IMR-90 (cell line): ENCODE data around the gene DCAF8L2. TPM values are rescaled to one million over a fixed set of nuclear protein-coding genes. Genes with fewer than 3 reads are reported as not detected.

Source experiments
- ATAC-seq: fragments of 200-7000 bp; cut with Tn5 transposase; 2 replicates; pipeline ENCODE4 v1.9.1; 2020; ENCODE audit warnings: low read depth, mild to moderate bottlenecking, moderate library complexity
- BruUV-seq: library from RNA; stranded (reverse); fragments of 400-500 nt; replicated peaks from 2 replicates; lab custom pipeline; 2021; lab: Mats Ljungman, UMichigan
- CTCF ChIA-PET: fragments of 300-600 bp; formaldehyde crosslinking; extraction: SDS; loops from one replicate; lab custom pipeline; 2021; ENCODE audit warnings: antibody characterized with exemption; lab: Yijun Ruan, JAX
- POLR2A ChIA-PET: fragments of 300-600 bp; sonication (Branson Sonifier 250); formaldehyde crosslinking; loops from one replicate; lab custom pipeline; 2022; ENCODE audit warnings: antibody characterized with exemption; ENCODE audit not compliant: unreplicated experiment; lab: Charles Lee
- DNase-seq: peaks from one replicate; pipeline ENCODE4 v3.0.0; 2013
- H2AFZ ChIP-seq: replicated peaks from 2 replicates; pipeline ENCODE3; 2013; ENCODE audit warnings: low read length, mild to moderate bottlenecking; ENCODE audit not compliant: poor library complexity
- H2AK5ac ChIP-seq: 2 replicates; pipeline ENCODE4 v1.6.1; 2013; ENCODE audit warnings: low read depth, low read length, inconsistent platforms
- H2AK9ac ChIP-seq: replicated peaks from 2 replicates; pipeline ENCODE3; 2013; ENCODE audit warnings: mild to moderate bottlenecking, low read depth, low read length, moderate library complexity; ENCODE audit not compliant: poor library complexity
- H2BK120ac ChIP-seq: 2 replicates; pipeline ENCODE4 v1.6.1; 2013; ENCODE audit warnings: low read depth, low read length, inconsistent platforms
- H2BK15ac ChIP-seq: 3 replicates; pipeline ENCODE4 v1.6.1; 2013; ENCODE audit warnings: low read depth, low read length, inconsistent platforms
- H2BK20ac ChIP-seq: 2 replicates; pipeline ENCODE4 v1.6.1; 2013; ENCODE audit warnings: low read depth, mild to moderate bottlenecking, inconsistent platforms, low read length, moderate library complexity
- H2BK5ac ChIP-seq: 2 replicates; pipeline ENCODE4 v1.6.1; 2013; ENCODE audit warnings: mild to moderate bottlenecking, low read depth, low read length, inconsistent platforms; ENCODE audit not compliant: poor library complexity, severe bottlenecking
- H3K14ac ChIP-seq: replicated peaks from 2 replicates; pipeline ENCODE4 v1.6.1; 2013; ENCODE audit warnings: low read depth, low read length, inconsistent platforms
- H3K18ac ChIP-seq: 2 replicates; pipeline ENCODE4 v1.6.1; 2013; ENCODE audit warnings: low read depth, low read length, control low read depth
- H3K23ac ChIP-seq: 2 replicates; pipeline ENCODE4 v1.6.1; 2013; ENCODE audit warnings: low read depth, low read length, inconsistent platforms
- H3K27ac ChIP-seq: 2 replicates; pipeline ENCODE4 v1.5.1; 2013; ENCODE audit warnings: mild to moderate bottlenecking, control low read depth, low read length; ENCODE audit not compliant: insufficient read depth
- H3K27me3 ChIP-seq: 2 replicates; pipeline ENCODE4 v1.6.1; 2013; ENCODE audit warnings: low read length; ENCODE audit not compliant: control insufficient read depth, insufficient read depth
- H3K36me3 ChIP-seq: 2 replicates; pipeline ENCODE4 v1.6.1; 2013; ENCODE audit warnings: low read length, mixed read lengths; ENCODE audit not compliant: control insufficient read depth, insufficient read depth
- H3K4ac ChIP-seq: 2 replicates; pipeline ENCODE4 v1.6.1; 2013; ENCODE audit warnings: low read depth, low read length, inconsistent platforms
- H3K4me1 ChIP-seq: 2 replicates; pipeline ENCODE4 v1.6.1; 2013; ENCODE audit warnings: low read length, mixed read lengths; ENCODE audit not compliant: control insufficient read depth, insufficient read depth
- H3K4me2 ChIP-seq: 2 replicates; pipeline ENCODE4 v1.6.1; 2013; ENCODE audit warnings: low read depth, mild to moderate bottlenecking, control low read depth, low read length, moderate library complexity
- H3K4me3 ChIP-seq: 2 replicates; pipeline ENCODE4 v1.5.1; 2013; ENCODE audit warnings: low read depth, mild to moderate bottlenecking, control low read depth, low read length, moderate library complexity; ENCODE audit not compliant: insufficient read depth
- H3K56ac ChIP-seq: 2 replicates; pipeline ENCODE4 v1.6.1; 2013; ENCODE audit warnings: low read length, inconsistent platforms; ENCODE audit not compliant: insufficient read depth; ENCODE audit errors: extremely low read depth
- H3K79me1 ChIP-seq, 2 experiments: 2 replicates each; pipeline ENCODE4 v1.6.1; 2013; ENCODE audit warnings: low read length in 2 of 2, inconsistent platforms in 1 of 2, low read depth in 1 of 2
- H3K9ac ChIP-seq: 2 replicates; pipeline ENCODE4 v1.6.1; 2013; ENCODE audit warnings: low read depth, low read length, control low read depth
- H3K9me1 ChIP-seq: 2 replicates; pipeline ENCODE4 v1.6.1; 2013; ENCODE audit warnings: low read length, inconsistent platforms; ENCODE audit not compliant: insufficient read depth
- H3K9me3 ChIP-seq: 2 replicates; pipeline ENCODE4 v1.6.1; 2013; ENCODE audit warnings: low read length; ENCODE audit not compliant: control insufficient read depth, insufficient read depth
- H4K20me1 ChIP-seq: 2 replicates; pipeline ENCODE4 v1.6.1; 2013; ENCODE audit warnings: low read length, inconsistent platforms; ENCODE audit not compliant: insufficient read depth
- H4K5ac ChIP-seq: 2 replicates; pipeline ENCODE4 v1.6.1; 2013; ENCODE audit warnings: mild to moderate bottlenecking, low read depth, low read length, control low read depth
- H4K8ac ChIP-seq, 2 experiments: 2 replicates each; pipeline ENCODE4 v1.6.1; 2013; ENCODE audit warnings: low read depth in 2 of 2, low read length in 2 of 2, control low read depth in 1 of 2, inconsistent platforms in 1 of 2
- H4K91ac ChIP-seq: 2 replicates; pipeline ENCODE4 v1.6.1; 2013; ENCODE audit warnings: low read depth, low read length, inconsistent platforms; ENCODE audit not compliant: insufficient read depth
- CEBPB ChIP-seq: IDR thresholded peaks from 2 replicates; pipeline ENCODE4 v1.6.1; 2012; ENCODE audit warnings: low read depth, low read length, improper control_type of control experiment
- CHD1 ChIP-seq: IDR thresholded peaks from 2 replicates; pipeline ENCODE4 v1.6.1; 2012; ENCODE audit warnings: low read depth, low read length, improper control_type of control experiment
- CTCF ChIP-seq: conservative IDR thresholded peaks from 2 replicates; pipeline ENCODE4 v1.5.1; 2012; ENCODE audit warnings: mild to moderate bottlenecking, low read depth, low read length, improper control_type of control experiment
- ELK1 ChIP-seq: fragments of 150-350 bp; IDR thresholded peaks from 2 replicates; pipeline ENCODE4 v1.6.1; 2016; ENCODE audit warnings: low read depth, mild to moderate bottlenecking, low read length, moderate library complexity, borderline replicate concordance
- FOS ChIP-seq: fragments of 150-350 bp; IDR thresholded peaks from 2 replicates; pipeline ENCODE4 v1.6.1; 2016; ENCODE audit warnings: low read depth, low read length
- MAFK ChIP-seq: IDR thresholded peaks from 2 replicates; pipeline ENCODE4 v1.6.1; 2012; ENCODE audit warnings: low read depth, low read length, improper control_type of control experiment
- MAZ ChIP-seq: IDR thresholded peaks from 2 replicates; pipeline ENCODE4 v1.6.1; 2012; ENCODE audit warnings: low read depth, mild to moderate bottlenecking, low read length, improper control_type of control experiment, moderate library complexity, borderline replicate concordance
- MXI1 ChIP-seq: IDR thresholded peaks from 2 replicates; pipeline ENCODE4 v1.6.1; 2012; ENCODE audit warnings: low read depth, mild to moderate bottlenecking, low read length, moderate library complexity, borderline replicate concordance
- NFE2L2 ChIP-seq: fragments of 150-350 bp; IDR thresholded peaks from 2 replicates; pipeline ENCODE4 v1.6.1; 2016; ENCODE audit warnings: low read depth, mild to moderate bottlenecking, low read length
- POLR2A ChIP-seq: IDR thresholded peaks from 2 replicates; pipeline ENCODE4 v1.6.1; 2012; ENCODE audit warnings: mild to moderate bottlenecking, low read depth, low read length
- RAD21 ChIP-seq: IDR thresholded peaks from 2 replicates; pipeline ENCODE4 v1.6.1; 2012; ENCODE audit warnings: low read length, improper control_type of control experiment
- RFX5 ChIP-seq: IDR thresholded peaks from 2 replicates; pipeline ENCODE4 v1.8.0; 2012; ENCODE audit warnings: low read depth, mild to moderate bottlenecking, low read length, moderate library complexity
- SMC3 ChIP-seq: fragments of 150-350 bp; IDR thresholded peaks from 2 replicates; pipeline ENCODE4 v1.6.1; 2016; ENCODE audit warnings: low read depth, mild to moderate bottlenecking, antibody characterized with exemption, low read length, moderate library complexity
- USF2 ChIP-seq: fragments of 150-350 bp; IDR thresholded peaks from 2 replicates; pipeline ENCODE4 v1.6.1; 2017; ENCODE audit warnings: mild to moderate bottlenecking, antibody characterized with exemption, low read length, low read depth
- WGBS, 2 experiments: methylation state at CpG; one replicate each; pipeline versions ENCODE4 v1.1.5 to v1.1.7; 2013; ENCODE audit warnings: missing lambda C conversion rate in 2 of 2; ENCODE audit not compliant: insufficient read length in 1 of 2; ENCODE audit errors: extremely low coverage in 2 of 2; 5-methylcytosine and 5-hydroxymethylcytosine counted together
- dilution Hi-C: fragments of 300-500 bp; cut with HindIII; formaldehyde crosslinking; loops from one replicate; pipeline ENCODE4 v1.14.3; 2018; ENCODE audit warnings: low sequenced_read_pairs; ENCODE audit not compliant: unreplicated experiment
- in situ Hi-C: fragments of 300-500 bp; cut with MboI; formaldehyde crosslinking; loops from 3 replicates; pipeline ENCODE4 v1.14.3; 2019; ENCODE audit warnings: low sequenced_read_pairs, inconsistent platforms, mixed read lengths
- intact Hi-C: fragments of 100-400 bp; cut with micrococcal nuclease; formaldehyde crosslinking; loops from 2 replicates; pipeline ENCODE4 v1.10.0; 2022
- polyA plus RNA-seq, 3 experiments: library from polyadenylated mRNA; depleted of rRNA; stranded (reverse); fragments of >200 nt; gene quantifications; 2 replicates each; pipeline ENCODE4 v1.2.3, GENCODE V29; 2012; ENCODE audit warnings: low replicate concordance in 1 of 3
- total RNA-seq: library from RNA; depleted of rRNA; stranded (reverse); fragments of >200 nt; gene quantifications from 2 replicates; pipeline ENCODE4 v1.2.3, GENCODE V29; 2012

DCAF8L2 gene
- total and polyA plus RNA-seq, 2 of the 4 experiments (the other 2 are of a cell fraction): not detected

- no peak overlapping the region for H4K91ac ChIP-seq
- no peak overlapping the region for H2AK9ac ChIP-seq
- in situ Hi-C loops: no loop called here
- intact Hi-C loops: no loop called here
- no peak overlapping the region for H2BK120ac ChIP-seq
- H2AFZ ChIP-seq: no peak overlapping the region
- no peak overlapping the region for H4K8ac ChIP-seq
- H3K9ac ChIP-seq: no peak overlapping the region
- no peak overlapping the region for H3K4ac ChIP-seq
- TF ChIP-seq MAZ (no peak), CHD1 (no peak), RAD21 (no peak), MXI1 (no peak), FOS (no peak), CEBPB (no peak), MAFK (no peak), POLR2A (no peak), RFX5 (no peak), CTCF (no peak), NFE2L2 (no peak), ELK1 (no peak), USF2 (no peak), SMC3 (no peak)
- ATAC-seq: no peak
- no peak overlapping the region for H3K56ac ChIP-seq
- ChIA-PET POLR2A (no interaction called here), CTCF (no interaction called here)
- no peaks in the 10 kb centered on the region for H3K9me1 ChIP-seq
- H4K20me1 ChIP-seq: no peaks in the 10 kb centered on the region
- no TSS peak for BruUV-seq
- no peak overlapping the region for H3K23ac ChIP-seq
- H2BK5ac ChIP-seq: no peak overlapping the region
- no peaks in the 10 kb centered on the region for H3K27me3 ChIP-seq
- H3K4me1 ChIP-seq: no peaks in the 10 kb centered on the region
- H2BK15ac ChIP-seq: no peak overlapping the region
- H3K36me3 ChIP-seq: no peaks in the 10 kb centered on the region
- H3K79me1 ChIP-seq: no peaks in the 10 kb centered on the region
- H4K5ac ChIP-seq: no peak overlapping the region
- no peaks in the 10 kb centered on the region for H3K9me3 ChIP-seq
- WGBS, 2 experiments: no CpG with 5 or more reads among the region's 1 CpG
- H2BK20ac ChIP-seq: no peak overlapping the region
- no peak overlapping the region for H3K4me2 ChIP-seq
- H3K14ac ChIP-seq: no peak overlapping the region
- H3K27ac ChIP-seq: no peak overlapping the region
- no peak overlapping the region for H3K18ac ChIP-seq
- no peak for DNase-seq
- dilution Hi-C loops: no loop called here
- no peak overlapping the region for H2AK5ac ChIP-seq
- no peak overlapping the region for H3K4me3 ChIP-seq
Observed at GRCh38 chrX:27706526-27706925, 116.4 kb downstream of the DCAF8L2 start.
